ENCODE data around the gene NEO1. TPM values are rescaled to one million over a fixed set of nuclear protein-coding genes. Genes with fewer than 3 reads are reported as not detected.

Gene NEO1
- total RNA-seq, 1 experiment from 2014 or later: 41.8 TPM

DNA sequence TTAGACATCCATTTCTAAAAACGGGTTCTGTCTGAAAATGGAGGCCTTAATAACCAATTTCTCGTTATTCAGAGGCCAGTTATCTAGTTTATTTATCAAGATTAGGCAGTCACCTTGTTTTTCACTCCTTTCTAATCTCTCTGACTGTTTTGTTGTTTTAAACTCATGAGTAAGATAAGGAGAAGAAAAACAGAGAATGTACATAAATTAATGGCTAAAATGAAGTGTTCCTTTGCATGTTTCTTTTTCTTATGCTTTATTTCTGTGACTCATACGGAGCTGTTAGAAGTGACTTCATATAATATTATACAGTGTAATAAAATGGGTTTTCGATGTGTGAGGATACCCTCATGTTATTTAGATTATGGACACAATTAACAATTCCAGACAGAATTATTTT is 22.0 kb downstream of the NEO1 start:
- Histone ChIP-seq H4K8ac (replicated peaks; ENCODE audit: insufficient read length, low read depth, low read length) (no peak overlapping the region), H3K79me1 (ENCODE audit: insufficient read depth, low read depth, low read length, poor library complexity, severe bottlenecking) (peaks cover 8% of the 10 kb centered on the region), H3T11ph (ENCODE audit: low read length) (no peak overlapping the region), H4K91ac (ENCODE audit: insufficient read length, low read depth, low read length) (no peak overlapping the region), H4K5ac (ENCODE audit: insufficient read length, low read depth, low read length) (no peak overlapping the region), H3K23me2 (ENCODE audit: insufficient read length, low read depth, low read length, poor library complexity, severe bottlenecking) (no peaks in the 10 kb centered on the region), H2BK5ac (ENCODE audit: insufficient read length, low read length) (no peak overlapping the region), H2BK12ac (ENCODE audit: insufficient read length, low read depth, low read length) (no peak overlapping the region), H3K14ac (ENCODE audit: insufficient read depth, low read length) (no peak overlapping the region), H2BK15ac (ENCODE audit: low read depth, low read length) (no peak overlapping the region), H4K20me1 (ENCODE audit: control insufficient read depth, insufficient read depth, insufficient read length) (no peaks in the 10 kb centered on the region), H3K4ac (ENCODE audit: low read depth, low read length) (no peak overlapping the region), H2BK20ac (ENCODE audit: low read depth, low read length, poor library complexity, severe bottlenecking) (no peak overlapping the region), H3K9ac (ENCODE audit: extremely low read depth, insufficient read length, low read length) (no peak overlapping the region), H3K27ac (ENCODE audit: insufficient read length, low read depth, low read length) (no peak overlapping the region), H3K79me2 (ENCODE audit: insufficient read depth, low read length) (peaks cover 5% of the 10 kb centered on the region), H2AK5ac (ENCODE audit: insufficient read length, low read length) (no peak overlapping the region), H3K23ac (ENCODE audit: insufficient read length, low read depth, low read length) (no peak overlapping the region), H3K4me1 (ENCODE audit: insufficient read depth, low read length) (no peaks in the 10 kb centered on the region; the same call in 1 of the 2 replicates), H3K56ac (ENCODE audit: insufficient read length, low read depth, low read length) (no peak overlapping the region), H3K18ac (ENCODE audit: insufficient read length, low read depth, low read length) (no peak overlapping the region), H2BK120ac (ENCODE audit: low read depth, low read length, poor library complexity, severe bottlenecking) (no peak overlapping the region), H3K4me2 (ENCODE audit: insufficient read depth, insufficient read length, low read length) (no peak overlapping the region), H2AFZ (ENCODE audit: low read length) (no peak overlapping the region), H3K9me3 (ENCODE audit: control insufficient read depth, low read depth, low read length) (no peaks in the 10 kb centered on the region), H3K27me3 (ENCODE audit: insufficient read depth, low read length) (no peaks in the 10 kb centered on the region)
- H3K27ac Mint-ChIP-seq: no peak overlapping the region
- WGBS (ENCODE audit: extremely low coverage, insufficient read length, low lambda C conversion rate): no CpG with 5 or more reads among the region's 4 CpGs
- DNase-seq: no peak
- no peaks in the 10 kb centered on the region for H3K9me3 Mint-ChIP-seq
- peaks cover 9 to 13% of the 10 kb centered on the region in 2 experiments for H3K4me1 Mint-ChIP-seq
- no peaks in the 10 kb centered on the region for H3K36me3 Mint-ChIP-seq (ENCODE audit: insufficient read depth in 1 of 3, low read depth in 3 of 3)
- TF ChIP-seq, protein P1, sequence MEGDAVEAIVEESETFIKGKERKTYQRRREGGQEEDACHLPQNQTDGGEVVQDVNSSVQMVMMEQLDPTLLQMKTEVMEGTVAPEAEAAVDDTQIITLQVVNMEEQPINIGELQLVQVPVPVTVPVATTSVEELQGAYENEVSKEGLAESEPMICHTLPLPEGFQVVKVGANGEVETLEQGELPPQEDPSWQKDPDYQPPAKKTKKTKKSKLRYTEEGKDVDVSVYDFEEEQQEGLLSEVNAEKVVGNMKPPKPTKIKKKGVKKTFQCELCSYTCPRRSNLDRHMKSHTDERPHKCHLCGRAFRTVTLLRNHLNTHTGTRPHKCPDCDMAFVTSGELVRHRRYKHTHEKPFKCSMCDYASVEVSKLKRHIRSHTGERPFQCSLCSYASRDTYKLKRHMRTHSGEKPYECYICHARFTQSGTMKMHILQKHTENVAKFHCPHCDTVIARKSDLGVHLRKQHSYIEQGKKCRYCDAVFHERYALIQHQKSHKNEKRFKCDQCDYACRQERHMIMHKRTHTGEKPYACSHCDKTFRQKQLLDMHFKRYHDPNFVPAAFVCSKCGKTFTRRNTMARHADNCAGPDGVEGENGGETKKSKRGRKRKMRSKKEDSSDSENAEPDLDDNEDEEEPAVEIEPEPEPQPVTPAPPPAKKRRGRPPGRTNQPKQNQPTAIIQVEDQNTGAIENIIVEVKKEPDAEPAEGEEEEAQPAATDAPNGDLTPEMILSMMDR (conservative IDR thresholded peaks at IDR 0.05): no peak
- no peak overlapping the region for H3K4me3 Mint-ChIP-seq
- no peaks in the 10 kb centered on the region for H3K27me3 Mint-ChIP-seq (ENCODE audit: low read depth)

All from H9 (cell line).